Tibial artery (tissue), 4 donors: ENCODE results near the gene PSMD5.

Source experiments
- DNase-seq, 2 donors: peaks; one replicate each; pipeline ENCODE4 v3.0.0-alpha.2; 2019
- H3K27ac ChIP-seq, 2 donors: fragments of 200-600 bp; sonication (generic) in 1 of 2; 1 replicate in 1 of 2; 2 replicates in 1 of 2; pipeline ENCODE4 v1.5.1; 2018 to 2019; ENCODE audit warnings: mild to moderate bottlenecking in 1 of 2
- H3K27me3 ChIP-seq, 2 donors: fragments of 200-600 bp; sonication (generic) in 1 of 2; one replicate each; pipeline versions ENCODE4 v1.5.1 to v1.6.0; 2016 to 2019
- H3K36me3 ChIP-seq, 3 donors: fragments of 200-600 bp; sonication (generic) in 2 of 3; one replicate each; pipeline ENCODE4 v1.5.1; 2016 to 2019; ENCODE audit warnings: mild to moderate bottlenecking in 2 of 3
- H3K4me1 ChIP-seq, 4 donors: fragments of 200-600 bp; sonication (generic) in 2 of 4; 1 replicate in 3 of 4; 2 replicates in 1 of 4; pipeline ENCODE4 v1.5.1; 2016 to 2019
- H3K4me3 ChIP-seq, 2 donors: fragments of 200-600 bp; sonication (generic) in 1 of 2; 1 replicate in 1 of 2; 2 replicates in 1 of 2; pipeline ENCODE4 v1.5.1; 2018 to 2019; ENCODE audit warnings: mild to moderate bottlenecking in 2 of 2
- H3K9me3 ChIP-seq, 3 donors: fragments of 200-600 bp; sonication (generic) in 1 of 3; one replicate each; pipeline ENCODE4 v1.5.1; 2016 to 2019
- intact Hi-C: fragments of 100-400 bp; cut with DNase I; formaldehyde crosslinking; loops from one replicate; pipeline ENCODE4 v1.15.0; 2023; ENCODE audit warnings: low total_unique reads
- TF ChIP-seq, protein P1 (sequence below), 2 experiments: fragments of 200-600 bp in 1 of 2; fragments of 450-650 bp in 1 of 2; IDR thresholded peaks; one replicate each; pipeline ENCODE4 v1.5.1; 2017 to 2019; ENCODE audit warnings: antibody characterized with exemption in 2 of 2, mild to moderate bottlenecking in 1 of 2, moderate library complexity in 1 of 2

PSMD5 gene

DNA sequence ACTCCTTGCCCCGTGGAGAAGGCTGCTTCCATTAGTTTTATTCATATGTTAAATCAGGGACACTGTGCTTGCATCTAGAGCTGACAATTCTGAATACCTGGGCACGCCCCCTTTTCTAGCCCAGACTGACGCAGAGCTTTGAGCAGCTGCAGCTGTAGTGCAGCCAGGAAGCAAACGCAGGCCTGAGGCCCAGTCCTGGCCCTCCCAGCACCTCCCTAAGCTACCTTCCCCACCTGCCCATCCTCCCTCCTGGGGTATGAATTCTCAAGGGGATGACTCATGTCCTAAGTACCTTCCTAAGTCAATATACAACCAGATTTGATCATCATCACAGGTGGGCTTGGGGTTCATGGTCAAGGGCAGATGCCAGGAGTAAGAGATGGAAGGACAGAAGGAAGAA, 30.8 kb upstream of the PSMD5 start:
- H3K4me1 ChIP-seq = peaks cover 0 to 25% (median 11%) of the 10 kb centered on the region in 4 donors
- no peaks in the 10 kb centered on the region for H3K9me3 ChIP-seq
- peaks cover 7 to 34% (median 18%) of the 10 kb centered on the region in 3 donors for H3K36me3 ChIP-seq
- no peak overlapping the region for H3K4me3 ChIP-seq
- intact Hi-C loops = no loop called here
- no peaks in the 10 kb centered on the region for H3K27me3 ChIP-seq
- H3K27ac ChIP-seq = peak overlapping the region in 1 of 2 donors; percentile 13
- no peak for DNase-seq
- TF ChIP-seq, protein P1, sequence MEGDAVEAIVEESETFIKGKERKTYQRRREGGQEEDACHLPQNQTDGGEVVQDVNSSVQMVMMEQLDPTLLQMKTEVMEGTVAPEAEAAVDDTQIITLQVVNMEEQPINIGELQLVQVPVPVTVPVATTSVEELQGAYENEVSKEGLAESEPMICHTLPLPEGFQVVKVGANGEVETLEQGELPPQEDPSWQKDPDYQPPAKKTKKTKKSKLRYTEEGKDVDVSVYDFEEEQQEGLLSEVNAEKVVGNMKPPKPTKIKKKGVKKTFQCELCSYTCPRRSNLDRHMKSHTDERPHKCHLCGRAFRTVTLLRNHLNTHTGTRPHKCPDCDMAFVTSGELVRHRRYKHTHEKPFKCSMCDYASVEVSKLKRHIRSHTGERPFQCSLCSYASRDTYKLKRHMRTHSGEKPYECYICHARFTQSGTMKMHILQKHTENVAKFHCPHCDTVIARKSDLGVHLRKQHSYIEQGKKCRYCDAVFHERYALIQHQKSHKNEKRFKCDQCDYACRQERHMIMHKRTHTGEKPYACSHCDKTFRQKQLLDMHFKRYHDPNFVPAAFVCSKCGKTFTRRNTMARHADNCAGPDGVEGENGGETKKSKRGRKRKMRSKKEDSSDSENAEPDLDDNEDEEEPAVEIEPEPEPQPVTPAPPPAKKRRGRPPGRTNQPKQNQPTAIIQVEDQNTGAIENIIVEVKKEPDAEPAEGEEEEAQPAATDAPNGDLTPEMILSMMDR (IDR thresholded peaks at IDR 0.05) = no peak

DNA sequence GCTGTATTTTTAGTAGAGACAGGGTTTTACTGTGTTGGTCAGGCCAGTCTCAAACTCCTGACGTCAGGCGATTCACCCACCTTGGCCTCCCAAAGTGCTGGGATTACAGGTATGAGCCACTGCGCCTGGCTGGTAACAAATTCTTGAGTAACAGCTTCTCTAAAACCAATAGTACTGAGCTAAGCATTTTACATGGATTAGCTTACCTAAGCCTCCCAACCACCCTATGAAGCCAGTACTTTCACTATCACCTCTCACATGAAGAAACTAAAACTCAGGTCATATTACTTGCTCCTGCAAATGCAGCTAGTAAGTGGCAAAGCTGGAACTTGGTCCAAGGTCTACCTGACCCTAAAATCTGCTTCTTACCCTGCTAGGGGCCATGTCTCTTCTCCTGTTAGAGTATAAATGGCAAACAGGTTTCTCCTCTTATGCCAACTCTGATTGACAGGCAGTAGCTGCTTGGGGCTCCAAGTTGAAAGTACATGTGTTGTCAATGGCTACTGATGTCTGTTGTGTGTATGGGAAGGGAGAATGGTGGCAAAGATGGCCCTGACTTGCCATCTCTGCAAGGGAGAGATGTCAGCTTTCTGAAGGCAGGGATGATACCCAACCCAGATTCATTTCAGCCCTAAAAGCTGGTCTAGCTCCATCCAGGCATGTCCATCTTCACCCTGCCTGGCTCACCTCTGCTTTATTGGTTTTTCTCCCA, 30.2 kb upstream of the PSMD5 start:
- Histone ChIP-seq H3K27me3 (no peaks in the 10 kb centered on the region), H3K9me3 (no peaks in the 10 kb centered on the region), H3K36me3 (peaks cover 7 to 34% (median 18%) of the 10 kb centered on the region in 3 donors), H3K4me3 (no peak overlapping the region), H3K27ac (peak overlapping the region in 1 of 2 donors; percentile 13), H3K4me1 (peaks cover 0 to 26% (median 14%) of the 10 kb centered on the region in 4 donors)
- TF ChIP-seq, protein P1 (IDR thresholded peaks at IDR 0.05) = no peak
- intact Hi-C loops = no loop called here
- no peak for DNase-seq

DNA sequence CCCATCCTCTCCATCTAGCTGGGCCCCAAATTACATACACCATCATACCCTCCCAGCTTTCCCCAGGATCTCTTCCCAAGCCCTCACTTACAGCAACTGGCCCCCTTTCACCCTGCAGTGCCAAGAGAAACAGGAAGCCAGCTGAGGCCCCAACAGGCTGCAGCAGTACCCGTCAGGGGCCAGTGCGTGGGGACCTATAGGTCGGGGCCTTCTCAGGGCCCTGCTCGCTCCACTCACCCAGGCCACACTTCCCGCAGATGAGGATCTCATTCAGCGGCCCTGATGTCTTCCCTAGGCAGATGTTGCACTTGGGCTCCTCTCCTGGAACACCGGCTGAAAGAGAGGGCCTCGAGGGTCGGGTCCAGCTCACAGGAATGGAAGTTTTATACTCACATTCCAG, 27.5 kb upstream of the PSMD5 start:
- no peaks in the 10 kb centered on the region for H3K9me3 ChIP-seq
- peak overlapping the region; percentile 81 to 87 for H3K27ac ChIP-seq
- peaks cover 7 to 53% (median 34%) of the 10 kb centered on the region in 3 donors for H3K36me3 ChIP-seq
- TF ChIP-seq, protein P1 (IDR thresholded peaks at IDR 0.05) = no peak
- H3K4me3 ChIP-seq = no peak overlapping the region
- H3K27me3 ChIP-seq = no peaks in the 10 kb centered on the region
- intact Hi-C loops = no loop called here
- H3K4me1 ChIP-seq = peaks cover 0 to 17% (median 12%) of the 10 kb centered on the region in 4 donors
- DNase-seq = no peak

DNA sequence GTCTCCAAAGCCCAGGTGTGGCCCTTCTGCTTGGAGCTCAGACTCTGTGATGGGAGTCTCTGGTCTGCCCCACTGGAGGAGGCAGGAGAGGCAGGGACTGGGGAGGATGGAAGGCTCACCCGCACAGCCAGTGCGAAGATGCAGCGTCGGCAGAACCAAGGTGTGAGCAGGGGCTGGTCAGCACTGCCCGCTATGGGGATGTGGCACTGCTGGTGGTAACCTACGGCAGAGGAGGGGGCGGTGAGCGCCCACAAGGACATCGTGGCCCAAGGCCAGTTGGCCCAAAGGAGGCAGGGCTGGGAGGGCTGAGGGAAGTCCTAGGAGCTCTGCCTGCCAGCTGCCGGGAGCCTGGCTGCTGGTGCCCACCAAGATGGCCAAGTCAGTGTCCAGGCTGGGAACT, 27.0 kb upstream of the PSMD5 start:
- Histone ChIP-seq H3K4me1 (peaks cover 0 to 17% (median 12%) of the 10 kb centered on the region in 4 donors), H3K27me3 (no peaks in the 10 kb centered on the region), H3K36me3 (peaks cover 7 to 54% (median 37%) of the 10 kb centered on the region in 3 donors), H3K4me3 (no peak overlapping the region), H3K9me3 (no peaks in the 10 kb centered on the region), H3K27ac (peak overlapping the region; percentile 81 to 87)
- no peak for DNase-seq
- intact Hi-C loops = loop anchor here (10.0 kb wide), 1 partner anchor 205 kb away; the partner anchor contains the start of gene CNTRL
- TF ChIP-seq, protein P1 (IDR thresholded peaks at IDR 0.05) = no peak

DNA sequence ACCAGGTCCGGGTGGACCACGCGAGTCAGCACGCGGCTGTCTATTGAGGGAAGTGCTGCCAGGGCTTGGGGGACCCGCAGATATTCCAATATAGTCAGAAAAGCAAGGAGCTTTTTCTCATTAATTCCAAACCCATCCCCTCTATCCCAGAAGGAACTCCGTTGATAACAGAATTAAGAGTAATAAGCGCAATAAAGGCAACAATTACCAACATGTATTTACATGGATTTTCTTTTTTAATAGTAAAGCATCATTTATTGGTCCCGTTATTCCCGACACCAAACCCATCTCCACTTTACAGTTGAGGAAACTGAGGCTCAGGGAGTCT, 26.6 kb upstream of the PSMD5 start:
- Histone ChIP-seq H3K4me1 (peaks cover 0 to 17% (median 12%) of the 10 kb centered on the region in 4 donors), H3K27ac (peak overlapping the region; percentile 81 to 87), H3K9me3 (no peaks in the 10 kb centered on the region), H3K27me3 (no peaks in the 10 kb centered on the region), H3K4me3 (peak overlapping the region; percentile 54 to 61), H3K36me3 (peaks cover 7 to 51% (median 34%) of the 10 kb centered on the region in 3 donors)
- TF ChIP-seq, protein P1 (IDR thresholded peaks at IDR 0.05) = no peak
- DNase-seq = no peak
- intact Hi-C loops = loop anchor here (10.0 kb wide), 1 partner anchor 205 kb away; the partner anchor contains the start of gene CNTRL
